GM12878 (cell line): ENCODE measurements around the gene CTIF. TPM values are rescaled to one million over a fixed set of nuclear protein-coding genes. Genes with fewer than 3 reads are reported as not detected.

Experiments used
- ASH2L ChIP-seq: fragments of 300-600, 200-600 bp; sonication (generic); IDR thresholded peaks from 2 replicates; pipeline ENCODE4 v1.6.1; 2017; ENCODE audit warnings: low read depth, mild to moderate bottlenecking, borderline replicate concordance
- CREB1 ChIP-seq: IDR thresholded peaks from 2 replicates; pipeline ENCODE4 v1.6.1; 2012; ENCODE audit warnings: low read depth, mild to moderate bottlenecking, inconsistent platforms
- EZH2 ChIP-seq: IDR thresholded peaks from 2 replicates; pipeline ENCODE4 v1.6.1; 2012; ENCODE audit warnings: low read depth, mild to moderate bottlenecking, control low read depth, inconsistent platforms, low read length, borderline replicate concordance; ENCODE audit not compliant: control insufficient read depth
- FOXK2 ChIP-seq: fragments of 450-650 bp; IDR thresholded peaks from 2 replicates; pipeline ENCODE4 v1.6.1; 2017; ENCODE audit warnings: mild to moderate bottlenecking, moderate library complexity
- JUNB ChIP-seq: IDR thresholded peaks from 2 replicates; pipeline ENCODE4 v1.6.1; 2016; ENCODE audit warnings: antibody characterized with exemption, mild to moderate bottlenecking
- MEF2B ChIP-seq: fragments of 450-650 bp; IDR thresholded peaks from 2 replicates; pipeline ENCODE4 v1.6.1; 2018; ENCODE audit warnings: mild to moderate bottlenecking, moderate library complexity; ENCODE audit not compliant: partially characterized antibody, poor library complexity, severe bottlenecking
- MYB ChIP-seq: fragments of 150-350 bp; IDR thresholded peaks from 2 replicates; pipeline ENCODE4 v1.6.1; 2014; ENCODE audit warnings: mild to moderate bottlenecking, low read depth, low read length, borderline replicate concordance
- NFIC ChIP-seq: IDR thresholded peaks from 2 replicates; pipeline ENCODE4 v1.6.1; 2012; ENCODE audit warnings: low read depth, mild to moderate bottlenecking, inconsistent platforms, low read length, moderate library complexity
- PAX8 ChIP-seq: fragments of 450-650 bp; IDR thresholded peaks from 2 replicates; pipeline ENCODE4 v1.6.1; 2017; ENCODE audit warnings: mild to moderate bottlenecking, moderate library complexity
- POU2F2 ChIP-seq: IDR thresholded peaks from 3 replicates; pipeline ENCODE4 v1.6.1; 2011; ENCODE audit warnings: low read depth, mild to moderate bottlenecking, low read length, borderline replicate concordance
- RCOR1 ChIP-seq: conservative IDR thresholded peaks from 2 replicates; pipeline ENCODE4 v1.6.1; 2012; ENCODE audit warnings: low read depth, low read length, improper control_type of control experiment
- SIN3A ChIP-seq: IDR thresholded peaks from 2 replicates; pipeline ENCODE4 v1.6.1; 2012; ENCODE audit warnings: low read depth, low read length, improper control_type of control experiment
- YY1 ChIP-seq: IDR thresholded peaks from 2 replicates; pipeline ENCODE4 v1.6.1; 2011; ENCODE audit warnings: low read depth, mild to moderate bottlenecking, low read length
- polyA plus RNA-seq, 11 experiments: library from polyadenylated mRNA; depleted of rRNA in 4 of 11; unstranded in 6 of 11; stranded (reverse) in 5 of 11; fragments of >200 nt; fragmentation: Nextera tagmentation in 4 of 11; fragmentation: Illumina TruSeq in 1 of 11; extraction: Ambion mirVana in 4 of 11; extraction: Trizol in 1 of 11; gene quantifications; 1 replicate in 1 of 11; 2 replicates in 10 of 11; pipeline versions ENCODE4 v1.2.1 to v1.2.3, GENCODE V29; 2011 to 2016; ENCODE audit warnings: inconsistent platforms in 2 of 11, missing spikeins in 2 of 11, low read depth in 1 of 11
- total RNA-seq, 4 experiments: library from RNA; depleted of rRNA in 3 of 4; stranded (reverse); fragments of >200 nt in 3 of 4; fragmentation: Illumina TruSeq in 1 of 4; extraction: Trizol in 1 of 4; gene quantifications; 2 replicates each; pipeline versions ENCODE4 v1.2.1 to v1.2.3, GENCODE V29; 2013 to 2021
- TF ChIP-seq, protein P1 (sequence below): fragments of 450-650 bp; IDR thresholded peaks from 2 replicates; pipeline ENCODE4 v1.6.1; 2017; ENCODE audit warnings: antibody characterized with exemption, mild to moderate bottlenecking, moderate library complexity
- TF ChIP-seq, protein P2 (sequence below): IDR thresholded peaks from 2 replicates; pipeline ENCODE4 v1.6.1; 2012; ENCODE audit warnings: low read depth, low read length, improper control_type of control experiment
- TF ChIP-seq, protein P3 (sequence below): IDR thresholded peaks from 2 replicates; pipeline ENCODE4 v1.6.1; 2011; ENCODE audit warnings: borderline replicate concordance, low read depth, mild to moderate bottlenecking, moderate library complexity, low read length; ENCODE audit not compliant: insufficient read depth, poor library complexity, severe bottlenecking
- TF ChIP-seq, protein P4 (sequence below): fragments of 450-650 bp; IDR thresholded peaks from 2 replicates; pipeline ENCODE4 v1.6.1; 2016; ENCODE audit warnings: mild to moderate bottlenecking, moderate library complexity, borderline replicate concordance
- TF ChIP-seq, protein P5 (sequence below): fragments of 450-650 bp; IDR thresholded peaks from 2 replicates; pipeline ENCODE4 v1.6.1; 2016; ENCODE audit warnings: mild to moderate bottlenecking

The CTIF gene
- total and polyA plus RNA-seq, 10 of the 15 experiments (the other 5 are each of a cell fraction or from before 2014, with no cell fraction given): 0.06 to 11.6 (median 2.5) TPM

DNA sequence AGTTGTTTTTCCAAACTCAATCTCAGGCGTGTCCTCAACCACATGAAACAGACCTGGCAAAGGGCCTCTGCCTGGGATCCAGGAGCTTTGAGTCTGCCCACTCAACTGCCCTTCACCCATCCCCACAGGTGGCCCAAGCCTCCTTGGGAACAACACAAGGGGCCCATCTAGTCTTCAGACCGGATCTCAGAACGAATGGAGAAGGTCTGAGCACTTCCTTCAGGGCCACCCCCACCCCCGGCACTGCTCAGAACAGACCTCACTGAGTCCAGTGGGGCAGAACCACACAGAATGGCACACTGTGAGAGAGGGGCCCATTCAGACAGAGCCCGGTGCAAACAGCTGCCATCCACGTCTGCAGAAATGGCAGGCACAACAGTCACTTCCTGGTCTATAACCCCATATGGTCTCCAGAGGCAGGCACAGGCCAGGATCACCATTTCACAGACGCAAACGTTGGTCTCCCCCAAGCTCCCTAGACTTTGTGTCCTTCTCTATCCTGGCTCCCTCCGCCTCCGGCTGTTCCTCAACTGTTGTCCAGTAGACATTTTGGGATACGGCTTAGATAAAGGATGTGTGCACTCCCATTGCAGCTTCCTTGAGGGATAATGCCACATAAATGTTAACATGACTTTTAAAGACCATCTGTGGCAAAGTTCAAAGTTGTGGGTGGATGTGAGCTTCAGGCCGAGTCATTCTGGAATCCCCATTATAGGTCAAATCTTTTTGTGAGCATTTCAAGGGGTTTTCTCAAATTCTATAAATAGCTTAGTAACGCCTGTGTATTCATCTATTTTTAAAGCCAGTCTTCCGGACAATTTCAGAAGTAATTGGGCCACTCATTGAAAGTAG is 262.3 kb downstream of the CTIF start (continued):
- TF ChIP-seq, protein P1, sequence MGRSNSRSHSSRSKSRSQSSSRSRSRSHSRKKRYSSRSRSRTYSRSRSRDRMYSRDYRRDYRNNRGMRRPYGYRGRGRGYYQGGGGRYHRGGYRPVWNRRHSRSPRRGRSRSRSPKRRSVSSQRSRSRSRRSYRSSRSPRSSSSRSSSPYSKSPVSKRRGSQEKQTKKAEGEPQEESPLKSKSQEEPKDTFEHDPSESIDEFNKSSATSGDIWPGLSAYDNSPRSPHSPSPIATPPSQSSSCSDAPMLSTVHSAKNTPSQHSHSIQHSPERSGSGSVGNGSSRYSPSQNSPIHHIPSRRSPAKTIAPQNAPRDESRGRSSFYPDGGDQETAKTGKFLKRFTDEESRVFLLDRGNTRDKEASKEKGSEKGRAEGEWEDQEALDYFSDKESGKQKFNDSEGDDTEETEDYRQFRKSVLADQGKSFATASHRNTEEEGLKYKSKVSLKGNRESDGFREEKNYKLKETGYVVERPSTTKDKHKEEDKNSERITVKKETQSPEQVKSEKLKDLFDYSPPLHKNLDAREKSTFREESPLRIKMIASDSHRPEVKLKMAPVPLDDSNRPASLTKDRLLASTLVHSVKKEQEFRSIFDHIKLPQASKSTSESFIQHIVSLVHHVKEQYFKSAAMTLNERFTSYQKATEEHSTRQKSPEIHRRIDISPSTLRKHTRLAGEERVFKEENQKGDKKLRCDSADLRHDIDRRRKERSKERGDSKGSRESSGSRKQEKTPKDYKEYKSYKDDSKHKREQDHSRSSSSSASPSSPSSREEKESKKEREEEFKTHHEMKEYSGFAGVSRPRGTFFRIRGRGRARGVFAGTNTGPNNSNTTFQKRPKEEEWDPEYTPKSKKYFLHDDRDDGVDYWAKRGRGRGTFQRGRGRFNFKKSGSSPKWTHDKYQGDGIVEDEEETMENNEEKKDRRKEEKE: no peak
- TF ChIP-seq EZH2: no peak
- TF ChIP-seq RCOR1: no peak; the same call in 1 of the 2 replicates
- TF ChIP-seq MEF2B: peak; percentile 95
- TF ChIP-seq, protein P2, sequence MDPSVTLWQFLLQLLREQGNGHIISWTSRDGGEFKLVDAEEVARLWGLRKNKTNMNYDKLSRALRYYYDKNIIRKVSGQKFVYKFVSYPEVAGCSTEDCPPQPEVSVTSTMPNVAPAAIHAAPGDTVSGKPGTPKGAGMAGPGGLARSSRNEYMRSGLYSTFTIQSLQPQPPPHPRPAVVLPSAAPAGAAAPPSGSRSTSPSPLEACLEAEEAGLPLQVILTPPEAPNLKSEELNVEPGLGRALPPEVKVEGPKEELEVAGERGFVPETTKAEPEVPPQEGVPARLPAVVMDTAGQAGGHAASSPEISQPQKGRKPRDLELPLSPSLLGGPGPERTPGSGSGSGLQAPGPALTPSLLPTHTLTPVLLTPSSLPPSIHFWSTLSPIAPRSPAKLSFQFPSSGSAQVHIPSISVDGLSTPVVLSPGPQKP: no peak
- TF ChIP-seq JUNB: peak; percentile 91
- peak; percentile 82 for TF ChIP-seq YY1
- no peak for TF ChIP-seq MYB
- TF ChIP-seq, protein P3, sequence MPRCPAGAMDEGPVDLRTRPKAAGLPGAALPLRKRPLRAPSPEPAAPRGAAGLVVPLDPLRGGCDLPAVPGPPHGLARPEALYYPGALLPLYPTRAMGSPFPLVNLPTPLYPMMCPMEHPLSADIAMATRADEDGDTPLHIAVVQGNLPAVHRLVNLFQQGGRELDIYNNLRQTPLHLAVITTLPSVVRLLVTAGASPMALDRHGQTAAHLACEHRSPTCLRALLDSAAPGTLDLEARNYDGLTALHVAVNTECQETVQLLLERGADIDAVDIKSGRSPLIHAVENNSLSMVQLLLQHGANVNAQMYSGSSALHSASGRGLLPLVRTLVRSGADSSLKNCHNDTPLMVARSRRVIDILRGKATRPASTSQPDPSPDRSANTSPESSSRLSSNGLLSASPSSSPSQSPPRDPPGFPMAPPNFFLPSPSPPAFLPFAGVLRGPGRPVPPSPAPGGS: peak; percentile 57
- TF ChIP-seq ASH2L: peak; percentile 97; the same call in 1 of the 2 replicates
- TF ChIP-seq PAX8: no peak
- TF ChIP-seq, protein P4, sequence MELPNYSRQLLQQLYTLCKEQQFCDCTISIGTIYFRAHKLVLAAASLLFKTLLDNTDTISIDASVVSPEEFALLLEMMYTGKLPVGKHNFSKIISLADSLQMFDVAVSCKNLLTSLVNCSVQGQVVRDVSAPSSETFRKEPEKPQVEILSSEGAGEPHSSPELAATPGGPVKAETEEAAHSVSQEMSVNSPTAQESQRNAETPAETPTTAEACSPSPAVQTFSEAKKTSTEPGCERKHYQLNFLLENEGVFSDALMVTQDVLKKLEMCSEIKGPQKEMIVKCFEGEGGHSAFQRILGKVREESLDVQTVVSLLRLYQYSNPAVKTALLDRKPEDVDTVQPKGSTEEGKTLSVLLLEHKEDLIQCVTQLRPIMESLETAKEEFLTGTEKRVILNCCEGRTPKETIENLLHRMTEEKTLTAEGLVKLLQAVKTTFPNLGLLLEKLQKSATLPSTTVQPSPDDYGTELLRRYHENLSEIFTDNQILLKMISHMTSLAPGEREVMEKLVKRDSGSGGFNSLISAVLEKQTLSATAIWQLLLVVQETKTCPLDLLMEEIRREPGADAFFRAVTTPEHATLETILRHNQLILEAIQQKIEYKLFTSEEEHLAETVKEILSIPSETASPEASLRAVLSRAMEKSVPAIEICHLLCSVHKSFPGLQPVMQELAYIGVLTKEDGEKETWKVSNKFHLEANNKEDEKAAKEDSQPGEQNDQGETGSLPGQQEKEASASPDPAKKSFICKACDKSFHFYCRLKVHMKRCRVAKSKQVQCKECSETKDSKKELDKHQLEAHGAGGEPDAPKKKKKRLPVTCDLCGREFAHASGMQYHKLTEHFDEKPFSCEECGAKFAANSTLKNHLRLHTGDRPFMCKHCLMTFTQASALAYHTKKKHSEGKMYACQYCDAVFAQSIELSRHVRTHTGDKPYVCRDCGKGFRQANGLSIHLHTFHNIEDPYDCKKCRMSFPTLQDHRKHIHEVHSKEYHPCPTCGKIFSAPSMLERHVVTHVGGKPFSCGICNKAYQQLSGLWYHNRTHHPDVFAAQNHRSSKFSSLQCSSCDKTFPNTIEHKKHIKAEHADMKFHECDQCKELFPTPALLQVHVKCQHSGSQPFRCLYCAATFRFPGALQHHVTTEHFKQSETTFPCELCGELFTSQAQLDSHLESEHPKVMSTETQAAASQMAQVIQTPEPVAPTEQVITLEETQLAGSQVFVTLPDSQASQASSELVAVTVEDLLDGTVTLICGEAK: 0 out of 2 replicates have a peak, but pooled peaks have one; percentile 33
- TF ChIP-seq POU2F2: peak; percentile 8; the same call in 1 of the 3 replicates
- TF ChIP-seq NFIC: peak; percentile 99
- no peak for TF ChIP-seq FOXK2
- TF ChIP-seq, protein P5, sequence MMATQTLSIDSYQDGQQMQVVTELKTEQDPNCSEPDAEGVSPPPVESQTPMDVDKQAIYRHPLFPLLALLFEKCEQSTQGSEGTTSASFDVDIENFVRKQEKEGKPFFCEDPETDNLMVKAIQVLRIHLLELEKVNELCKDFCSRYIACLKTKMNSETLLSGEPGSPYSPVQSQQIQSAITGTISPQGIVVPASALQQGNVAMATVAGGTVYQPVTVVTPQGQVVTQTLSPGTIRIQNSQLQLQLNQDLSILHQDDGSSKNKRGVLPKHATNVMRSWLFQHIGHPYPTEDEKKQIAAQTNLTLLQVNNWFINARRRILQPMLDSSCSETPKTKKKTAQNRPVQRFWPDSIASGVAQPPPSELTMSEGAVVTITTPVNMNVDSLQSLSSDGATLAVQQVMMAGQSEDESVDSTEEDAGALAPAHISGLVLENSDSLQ: 0 out of 2 replicates have a peak, but pooled peaks have one; percentile 25
- TF ChIP-seq SIN3A: no peak
- TF ChIP-seq CREB1: peak; percentile 74; the same call in 1 of the 2 replicates
